HG02642 (cell line): Measurements from ENCODE around the gene WNT3.
"Not testable (repeated sequence)": the region's sequence is repeated elsewhere in the genome, so short reads cannot be mapped to it uniquely, and the experiment has no call there.

Experiments
- ATAC-seq: cut with Tn5 transposase; IDR thresholded peaks from one replicate; pipeline ENCODE4 v1.9.1; 2021; ENCODE audit warnings: mild to moderate bottlenecking; ENCODE audit not compliant: unreplicated experiment, poor library complexity

Gene WNT3, protein sequence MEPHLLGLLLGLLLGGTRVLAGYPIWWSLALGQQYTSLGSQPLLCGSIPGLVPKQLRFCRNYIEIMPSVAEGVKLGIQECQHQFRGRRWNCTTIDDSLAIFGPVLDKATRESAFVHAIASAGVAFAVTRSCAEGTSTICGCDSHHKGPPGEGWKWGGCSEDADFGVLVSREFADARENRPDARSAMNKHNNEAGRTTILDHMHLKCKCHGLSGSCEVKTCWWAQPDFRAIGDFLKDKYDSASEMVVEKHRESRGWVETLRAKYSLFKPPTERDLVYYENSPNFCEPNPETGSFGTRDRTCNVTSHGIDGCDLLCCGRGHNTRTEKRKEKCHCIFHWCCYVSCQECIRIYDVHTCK

DNA sequence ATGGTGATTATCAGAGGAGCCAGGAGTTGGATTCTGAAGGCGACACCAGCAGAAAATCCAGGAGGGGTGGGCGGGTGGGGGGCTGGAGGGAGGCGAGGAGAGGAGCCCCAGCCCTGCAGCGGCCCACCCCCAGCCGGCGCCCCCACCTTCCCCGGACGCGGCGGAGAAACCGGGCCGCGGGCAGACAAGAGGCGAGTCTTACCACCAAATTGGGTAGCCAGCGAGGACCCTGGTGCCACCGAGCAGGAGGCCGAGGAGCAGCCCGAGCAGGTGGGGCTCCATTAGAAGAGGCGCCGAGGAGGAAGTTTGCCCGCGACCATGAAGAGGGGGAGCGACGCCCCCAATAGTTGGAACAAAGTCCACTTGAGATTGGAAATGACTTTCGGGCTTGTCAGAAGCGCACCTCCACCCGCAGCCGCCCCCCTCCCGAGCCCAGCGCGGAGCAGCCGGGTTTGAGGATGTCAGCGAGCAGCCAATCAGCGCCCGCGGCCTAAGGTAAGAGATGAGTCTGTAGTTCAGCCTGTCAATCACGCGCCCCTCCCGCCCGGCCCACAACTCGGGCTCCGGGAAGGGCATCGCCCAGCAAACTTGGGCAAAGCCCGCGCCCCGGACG lies at the start of gene WNT3:
Gene WNT3 (minus strand): TSS at position 377 of the 613 bp plus-strand sequence. CDS start 95 bp downstream, at position 282.
- ATAC-seq: no peak

DNA sequence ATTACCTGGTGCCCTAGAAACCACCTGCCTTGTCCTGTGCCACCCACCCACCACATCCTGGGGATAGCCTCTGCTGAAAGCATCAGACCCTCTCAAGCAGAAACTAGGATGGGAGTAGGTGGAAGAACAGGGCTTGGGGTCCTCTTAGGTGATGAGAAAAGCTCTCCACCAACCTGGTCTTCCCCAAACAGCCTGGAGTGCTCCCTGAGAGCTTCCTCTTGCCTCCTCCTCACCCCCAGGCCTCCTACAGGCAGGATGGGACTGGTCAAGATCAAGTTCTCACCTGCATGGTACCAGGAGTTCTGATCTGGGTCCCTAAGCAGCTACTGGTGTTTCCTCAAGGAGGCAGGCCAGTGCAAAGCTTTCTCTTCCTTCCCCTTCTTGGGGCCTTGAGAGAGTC lies 48.3 kb upstream of the WNT3 start:
- no peak for ATAC-seq

DNA sequence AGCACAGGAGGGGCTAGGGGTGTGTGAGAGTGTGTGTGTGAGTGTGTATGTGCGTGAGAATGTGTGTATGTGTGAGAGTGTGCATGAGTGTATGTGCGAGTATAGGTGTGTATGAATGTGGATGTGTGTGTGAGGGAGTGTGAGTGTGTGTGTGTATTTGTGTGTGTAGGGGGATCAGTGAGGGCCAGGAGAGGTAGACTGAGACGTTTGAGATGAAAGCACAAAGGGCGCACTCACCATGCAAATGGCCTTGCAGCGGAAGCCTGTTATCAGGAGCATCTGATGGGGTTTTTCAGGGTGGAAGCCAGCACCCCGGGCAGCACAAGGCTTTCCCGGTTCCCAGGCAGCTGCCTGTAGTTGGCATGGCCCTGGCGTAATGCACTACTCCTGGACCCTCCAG lies 47.8 kb upstream of the WNT3 start:
- ATAC-seq: no peak

DNA sequence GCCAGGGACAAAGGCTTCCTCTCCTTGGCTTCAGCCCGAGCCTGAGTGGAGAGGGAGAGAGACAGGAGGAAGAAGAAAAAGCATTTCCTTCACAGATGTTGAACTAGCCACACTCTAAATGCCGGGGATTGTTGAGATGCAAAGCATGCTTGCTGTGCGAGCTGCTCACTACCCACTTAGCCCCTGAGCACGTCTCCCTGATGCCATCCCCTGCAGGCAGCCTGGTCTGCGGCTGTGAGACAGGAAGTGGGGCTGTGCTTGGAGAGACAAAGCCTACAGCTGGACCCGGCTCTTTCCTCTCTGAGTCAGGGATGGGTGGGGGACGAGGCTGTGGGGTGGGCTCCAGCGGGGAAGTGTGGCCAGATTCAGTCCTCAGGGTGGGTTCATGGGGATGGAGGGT lies 46.6 kb upstream of the WNT3 start:
- ATAC-seq: no peak

DNA sequence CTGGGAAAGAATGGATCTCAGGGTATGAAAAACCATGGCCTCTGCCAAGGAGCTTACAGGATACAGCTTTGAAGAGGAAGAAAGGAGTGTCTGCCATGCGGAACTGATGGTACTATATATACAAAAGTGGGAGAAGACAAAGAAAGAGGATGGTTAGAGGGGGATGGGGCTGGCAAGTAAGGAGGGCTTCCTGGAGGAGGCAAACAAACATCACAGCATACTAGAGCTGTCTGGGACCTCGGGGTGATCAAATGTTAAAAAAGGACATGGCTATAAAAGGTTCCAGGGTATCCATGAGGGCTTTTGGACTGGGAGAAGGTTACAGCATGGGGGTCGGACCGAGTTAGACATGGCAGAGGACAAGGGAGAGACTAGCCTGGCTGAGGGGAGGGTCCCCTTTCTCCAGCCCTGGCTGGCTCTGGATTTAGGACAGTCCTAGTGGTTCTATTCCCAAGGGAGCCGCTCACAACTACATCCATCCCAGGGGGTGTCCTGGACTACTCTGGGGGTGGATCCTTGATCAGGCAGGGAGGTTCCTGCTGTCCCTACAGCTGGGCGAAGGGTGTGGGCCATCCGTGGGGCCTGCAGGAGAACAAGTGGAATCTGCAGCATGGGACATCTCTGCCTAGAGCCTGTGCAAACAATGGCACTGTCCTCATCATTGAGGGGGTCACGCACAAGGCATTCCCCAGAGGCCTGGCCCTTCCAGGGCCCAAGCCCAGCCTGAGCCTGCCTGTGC lies 45.1 kb upstream of the WNT3 start:
- ATAC-seq: no peak

DNA sequence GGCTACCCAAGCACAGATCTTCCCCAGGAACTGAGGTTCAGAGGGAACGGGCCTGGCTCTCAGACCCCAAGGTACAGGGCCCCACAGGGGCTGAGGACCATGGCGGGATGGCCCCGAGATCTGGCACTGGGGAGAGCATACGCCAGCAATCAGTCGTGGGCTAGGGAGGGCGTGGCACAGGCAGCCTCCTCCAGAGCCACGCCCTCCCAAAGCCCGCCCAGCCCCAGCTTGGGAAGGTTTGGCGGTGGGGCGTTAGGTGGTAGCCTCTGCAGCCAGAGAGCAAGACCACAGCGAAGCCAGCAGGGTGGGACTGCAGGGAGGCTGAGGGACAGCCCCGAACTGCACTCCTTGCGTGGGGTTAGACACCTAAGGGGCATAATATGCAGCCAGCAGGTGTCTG lies 44.5 kb upstream of the WNT3 start:
- ATAC-seq: no peak

DNA sequence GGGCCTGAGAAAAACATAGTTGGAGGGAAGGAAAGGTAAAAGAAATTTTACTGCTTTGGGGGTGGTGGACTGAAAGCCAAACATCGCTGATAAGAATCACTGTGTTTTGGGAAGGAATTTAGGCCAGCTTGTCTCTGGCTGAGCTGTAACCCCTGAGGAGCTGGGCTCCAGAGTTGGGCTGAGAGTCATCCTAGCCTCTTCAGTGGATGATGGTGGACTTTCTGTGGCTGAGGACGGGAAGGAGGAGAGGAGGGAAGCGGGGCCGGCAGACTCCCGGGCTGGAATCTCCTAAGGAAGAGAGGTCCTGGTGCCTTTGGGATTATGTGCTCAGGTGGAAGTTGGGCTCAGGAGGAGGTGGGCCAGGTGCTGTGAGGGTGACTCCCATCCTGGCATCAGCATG lies 41.5 kb upstream of the WNT3 start:
- ATAC-seq: no peak

DNA sequence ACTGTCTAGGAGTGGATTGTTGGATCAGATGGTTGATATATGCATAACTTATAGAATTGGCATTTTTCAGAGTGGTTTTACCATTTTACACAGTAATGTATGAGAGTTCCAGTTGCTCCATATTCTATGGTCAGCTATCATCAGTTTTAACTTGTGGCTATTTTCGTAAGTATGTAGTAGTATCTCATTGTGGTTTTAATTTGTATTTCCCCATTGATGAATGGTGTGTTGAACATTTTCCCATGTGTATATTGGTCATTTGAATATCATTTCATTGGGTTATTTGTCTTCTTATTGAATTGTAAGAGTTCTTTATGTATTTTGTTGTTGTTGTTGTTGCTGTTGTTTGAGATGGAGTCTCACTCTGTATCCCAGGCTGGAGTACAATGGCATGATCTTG lies 39.1 kb upstream of the WNT3 start:
- ATAC-seq: no peak

DNA sequence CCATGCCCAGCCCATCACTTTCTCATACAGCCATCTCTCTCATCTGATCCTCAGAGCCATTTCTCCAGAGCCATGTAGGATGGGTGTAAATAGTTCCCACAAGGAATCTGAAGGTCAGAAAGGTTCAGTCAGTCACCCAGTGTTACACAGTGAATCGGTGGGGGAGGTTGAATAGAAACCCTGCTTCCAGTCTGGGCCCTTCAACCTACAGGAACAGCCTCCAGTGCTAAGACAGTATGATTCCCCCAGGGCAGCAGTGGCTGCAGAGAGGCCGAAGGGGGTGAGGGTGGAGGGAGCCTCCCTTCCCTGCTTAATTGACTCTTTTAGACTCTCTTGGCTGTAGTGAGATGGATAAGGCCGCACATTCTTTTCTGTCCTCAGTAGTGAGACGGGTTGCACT lies 36.5 kb upstream of the WNT3 start:
- no peak for ATAC-seq

DNA sequence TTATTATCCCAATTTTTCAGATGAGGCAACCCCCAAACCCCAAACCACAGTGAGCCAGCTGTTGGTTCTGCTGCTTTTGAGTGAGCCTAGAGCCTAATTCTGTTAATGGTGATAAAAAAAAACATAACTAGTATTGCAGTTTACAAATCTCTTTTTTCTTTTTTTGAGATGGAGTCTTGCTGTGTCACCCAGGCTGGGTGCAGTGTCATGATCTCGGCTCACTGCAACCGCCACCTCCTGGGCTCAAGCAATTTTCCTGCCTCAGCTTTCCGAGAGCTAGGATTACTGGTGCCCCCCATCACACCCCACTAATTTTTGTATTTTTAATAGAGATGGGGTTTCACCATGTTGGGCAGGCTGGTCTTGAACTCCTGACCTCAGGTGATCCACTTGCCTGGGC lies 36.0 kb upstream of the WNT3 start:
- ATAC-seq: no peak

DNA sequence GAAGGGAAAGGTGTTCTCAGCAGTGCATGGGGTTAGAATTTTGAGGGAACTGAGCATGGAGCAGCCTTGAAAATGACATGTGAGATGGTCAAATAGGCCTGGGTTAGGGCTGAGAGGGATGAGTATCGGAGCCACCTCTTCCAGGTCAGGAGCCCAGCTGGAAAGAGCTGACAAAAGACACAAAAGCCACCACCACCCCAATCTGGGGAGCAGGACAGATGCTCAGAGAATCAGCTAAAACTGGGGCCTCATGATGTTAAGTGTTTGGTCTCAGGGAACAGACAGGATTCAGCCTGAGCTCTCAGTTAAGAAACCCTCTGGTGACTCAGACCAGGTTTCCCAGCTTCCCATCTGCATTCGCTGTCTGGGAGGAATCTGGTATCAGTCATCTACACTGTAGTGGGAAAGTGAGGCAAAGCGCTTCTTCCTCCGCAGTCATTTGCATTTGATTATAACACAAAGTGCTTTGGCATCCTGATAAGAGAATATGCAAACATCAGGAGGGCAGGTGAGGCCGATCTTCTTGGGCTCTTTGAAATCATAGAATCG lies 35.5 kb upstream of the WNT3 start:
- no peak for ATAC-seq

DNA sequence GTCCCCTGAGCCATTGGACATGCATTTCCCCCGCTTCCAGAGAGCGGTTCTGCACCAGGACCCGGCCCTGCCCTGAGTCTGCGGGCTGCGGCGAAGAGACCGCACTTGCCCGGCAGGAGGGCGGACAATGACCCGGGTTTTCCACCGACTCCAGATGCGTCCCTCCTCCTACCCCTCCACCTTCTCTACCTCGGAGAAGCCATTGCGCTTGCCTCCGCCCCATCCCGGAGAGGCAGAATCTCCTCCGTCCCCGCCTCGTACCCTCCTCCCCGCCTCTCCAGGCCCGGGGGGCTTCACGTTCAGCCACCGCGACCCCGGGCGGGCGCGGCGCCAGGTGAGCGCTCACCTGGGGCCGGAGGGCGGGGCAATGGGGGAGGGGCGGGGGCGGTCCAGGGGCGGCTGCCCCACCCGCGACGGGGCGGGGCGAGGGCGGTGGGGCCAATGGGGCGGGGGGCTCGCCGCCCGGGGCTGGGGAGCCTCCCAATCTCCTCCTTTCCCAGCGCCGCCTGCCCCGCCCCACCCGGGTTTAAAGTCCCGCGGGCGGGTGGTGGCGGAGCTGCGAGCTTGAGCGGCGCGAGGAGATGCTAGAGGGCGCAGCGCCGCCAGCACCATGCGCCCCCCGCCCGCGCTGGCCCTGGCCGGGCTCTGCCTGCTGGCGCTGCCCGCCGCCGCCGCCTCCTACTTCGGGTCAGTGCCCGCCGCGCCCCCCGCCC lies 32.7 kb upstream of the WNT3 start, which contains the start of gene WNT9B:
Gene WNT9B (plus strand): TSS at position 555 of the 713 bp plus-strand sequence. CDS start 56 bp downstream, at position 611.
- ATAC-seq: no peak

DNA sequence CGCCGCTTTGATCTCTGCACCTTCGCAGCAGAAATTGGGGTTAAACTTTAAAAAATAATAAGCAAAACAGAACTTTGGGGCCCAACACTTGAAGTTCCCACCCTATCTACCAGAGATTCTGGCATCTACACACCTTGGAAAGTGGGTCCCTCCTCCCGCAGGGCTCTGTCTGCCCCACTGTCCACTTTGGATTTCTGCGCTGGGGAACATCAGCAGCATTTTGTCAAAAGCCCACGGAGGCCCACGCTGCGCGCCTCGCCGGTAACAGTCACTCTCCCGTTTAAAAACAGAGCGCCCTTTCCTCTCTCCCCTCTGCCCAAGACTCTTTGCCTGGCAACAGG lies 32.2 kb upstream of the WNT3 start:
- ATAC-seq: no peak

DNA sequence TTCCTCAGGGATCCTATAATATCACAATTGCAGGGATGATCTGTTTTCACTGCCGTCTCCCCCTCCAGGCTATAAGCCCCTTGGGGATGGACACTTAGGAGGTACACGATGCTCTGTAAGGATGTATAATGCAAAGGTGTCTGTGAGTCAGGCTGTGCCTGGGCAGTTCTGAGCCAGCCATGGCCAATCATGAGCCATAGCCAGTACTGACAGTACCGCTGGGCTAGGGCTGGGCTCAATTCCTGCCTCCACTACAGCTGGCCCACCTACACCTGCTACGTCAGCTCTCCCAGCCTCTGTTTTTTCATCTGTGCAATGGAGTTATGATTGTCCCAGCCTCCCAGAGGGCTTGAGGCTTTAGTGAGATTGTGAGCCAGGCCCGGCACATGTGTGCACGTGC lies 30.0 kb upstream of the WNT3 start:
- no peak for ATAC-seq

DNA sequence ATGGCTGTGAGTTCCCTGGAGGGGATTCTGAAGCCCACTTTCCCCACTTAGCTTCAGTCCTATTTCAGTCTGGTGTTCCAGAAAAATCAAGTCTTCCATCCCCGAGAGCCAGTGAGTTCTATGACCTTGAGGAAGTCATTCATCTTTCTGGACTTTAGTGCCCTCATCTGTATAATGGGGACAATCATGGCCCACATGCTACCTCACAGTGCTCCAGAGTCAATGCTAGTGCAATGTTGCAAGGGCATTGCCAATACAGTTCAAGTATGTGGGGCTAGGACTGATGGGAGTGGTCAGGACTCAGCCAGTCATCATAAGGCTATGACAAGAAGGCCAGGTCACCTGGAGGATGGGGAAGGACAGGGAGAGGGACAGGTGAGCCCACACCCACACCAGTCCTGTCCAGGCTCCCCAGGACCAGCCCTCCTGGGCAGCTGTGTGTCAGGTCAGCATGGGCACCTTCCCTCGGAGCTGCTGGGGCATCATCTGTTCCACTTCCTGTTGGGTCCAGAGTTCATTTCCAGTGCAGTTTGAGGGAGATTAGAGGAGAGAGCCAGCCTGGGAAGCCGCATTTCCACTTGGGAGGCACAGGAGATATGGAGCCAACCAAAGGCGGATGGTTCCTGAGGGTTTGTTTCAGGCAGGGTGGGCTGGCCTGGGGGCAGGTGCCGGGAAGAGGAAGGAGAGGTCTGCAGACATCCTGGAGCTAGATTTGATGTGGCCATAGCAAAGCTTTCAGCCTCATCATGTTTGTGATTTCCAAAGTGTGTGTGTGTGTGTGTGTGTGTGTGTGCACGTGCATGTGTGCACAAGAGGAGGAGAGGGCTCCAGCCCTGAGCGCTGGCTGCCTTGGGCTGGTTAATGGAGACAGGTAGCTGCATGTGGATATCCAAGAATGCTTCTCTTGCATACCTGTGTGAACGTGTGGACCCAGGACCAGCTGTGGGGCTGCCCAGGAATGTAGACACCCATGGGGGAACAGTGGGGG lies 29.0 kb upstream of the WNT3 start:
- ATAC-seq: no peak

DNA sequence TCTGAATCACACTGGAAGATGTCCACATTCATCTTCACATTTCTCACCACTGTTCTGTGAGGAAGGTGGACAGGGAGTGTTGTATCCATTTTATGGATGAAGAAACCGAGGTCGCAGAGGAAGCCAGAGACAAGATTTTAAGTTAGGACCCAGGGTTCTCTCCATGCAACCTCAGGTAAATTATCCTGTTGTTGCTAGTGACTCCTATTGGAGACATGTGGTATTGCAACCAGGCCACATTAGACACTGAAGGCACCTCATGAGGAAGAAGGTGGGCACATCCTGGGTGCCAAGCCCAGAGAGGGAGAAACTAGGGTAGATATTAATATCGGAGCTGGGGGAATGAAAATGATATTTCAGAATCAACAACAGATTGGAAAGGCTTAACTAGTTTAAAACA lies 24.3 kb upstream of the WNT3 start:
- ATAC-seq: no peak

DNA sequence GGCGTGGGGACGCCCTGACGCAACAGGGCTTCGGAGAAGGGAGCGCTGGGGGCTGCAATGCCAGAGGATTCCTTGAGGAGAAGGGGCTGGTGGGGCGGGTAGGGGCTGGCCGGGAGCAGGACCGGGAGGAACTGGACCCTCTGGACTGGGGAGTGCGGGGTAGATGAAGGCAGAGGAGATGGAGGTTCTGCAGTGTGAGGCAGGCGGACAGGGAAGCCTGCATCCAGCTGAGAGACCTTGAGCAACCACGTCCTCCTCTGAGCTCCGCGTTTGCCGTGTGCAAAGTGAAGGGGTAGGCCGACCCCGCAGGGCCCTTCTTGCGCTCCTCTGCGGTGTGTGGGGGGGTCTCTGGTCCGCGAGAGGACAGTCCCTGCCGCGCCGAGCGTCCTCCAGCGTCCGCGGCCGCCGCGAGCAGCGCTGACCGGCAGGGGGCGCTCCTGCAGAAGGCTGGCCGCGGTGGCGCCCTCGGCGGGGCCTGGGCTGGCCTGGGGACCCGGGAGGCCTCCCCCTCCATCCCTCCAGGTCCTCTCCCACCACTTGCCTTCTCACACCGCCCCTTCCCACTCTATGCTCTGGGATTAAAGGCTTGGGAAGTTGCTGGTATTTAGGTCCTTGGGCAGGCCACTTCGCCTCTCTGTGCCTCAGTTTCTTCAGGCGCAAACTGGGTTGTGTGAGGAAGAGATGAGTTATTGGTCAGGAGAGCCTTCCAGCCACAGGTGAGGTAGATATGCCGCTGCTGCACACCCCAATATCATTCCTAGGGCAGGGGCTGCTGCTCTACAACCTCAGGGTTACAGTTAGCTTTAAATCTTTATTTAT lies 23.3 kb upstream of the WNT3 start:
- ATAC-seq: no peak

DNA sequence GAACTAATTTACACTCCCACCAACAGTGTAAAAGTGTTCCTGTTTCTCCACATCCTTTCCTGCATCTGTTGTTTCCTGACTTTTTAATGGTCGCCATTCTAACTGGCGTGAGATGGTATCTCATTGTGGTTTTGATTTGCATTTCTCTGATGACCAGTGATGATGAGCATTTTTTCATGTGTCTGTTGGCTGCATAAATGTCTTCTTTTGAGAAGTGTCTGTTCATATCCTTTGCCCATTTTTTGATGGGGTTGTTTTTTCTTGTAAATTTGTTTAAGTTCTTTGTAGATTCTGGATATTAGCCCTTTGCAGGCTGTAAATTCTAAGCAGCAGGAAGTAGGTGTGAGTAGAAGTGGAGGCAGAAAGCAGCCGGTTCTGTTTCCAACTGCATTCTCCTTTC lies 22.1 kb upstream of the WNT3 start:
- ATAC-seq: not testable (repeated sequence)

DNA sequence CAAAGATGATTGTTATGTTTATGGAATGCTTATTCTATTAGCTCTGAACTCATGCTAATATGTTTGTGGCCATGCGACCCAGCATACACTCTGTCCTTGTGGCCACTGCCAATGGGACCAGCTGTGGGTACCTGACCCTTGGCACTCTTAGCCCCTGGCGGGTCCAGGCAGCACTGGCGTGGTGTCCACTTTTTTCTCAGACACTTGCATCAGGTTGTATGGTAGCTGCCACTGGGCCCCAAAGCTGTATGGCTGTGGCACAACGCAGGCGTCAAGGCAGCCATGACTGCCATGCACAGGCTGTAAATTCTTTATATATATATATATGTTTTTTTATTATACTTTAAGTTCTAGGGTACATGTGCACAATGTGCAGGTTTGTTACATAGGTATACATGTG lies 20.7 kb upstream of the WNT3 start:
- no peak for ATAC-seq
